Mammary epithelial cell (primary cell): ENCODE measurements around the gene GSDMA.

Source experiments
- EZH2 ChIP-seq: IDR thresholded peaks from 2 replicates; pipeline ENCODE4 v1.6.1; 2012; ENCODE audit warnings: low read length, inconsistent platforms, borderline replicate concordance
- TF ChIP-seq, protein P1 (sequence below), 2 donors: IDR thresholded peaks in 1 of 2; conservative IDR thresholded peaks in 1 of 2; 2 replicates each; pipeline ENCODE4 v1.5.1; 2011 to 2012; ENCODE audit warnings: inconsistent platforms in 2 of 2, low read length in 2 of 2, mild to moderate bottlenecking in 2 of 2, control low read depth in 1 of 2, low read depth in 1 of 2; ENCODE audit not compliant: insufficient read depth in 1 of 2; ENCODE audit errors: extremely low read depth in 1 of 2

DNA sequence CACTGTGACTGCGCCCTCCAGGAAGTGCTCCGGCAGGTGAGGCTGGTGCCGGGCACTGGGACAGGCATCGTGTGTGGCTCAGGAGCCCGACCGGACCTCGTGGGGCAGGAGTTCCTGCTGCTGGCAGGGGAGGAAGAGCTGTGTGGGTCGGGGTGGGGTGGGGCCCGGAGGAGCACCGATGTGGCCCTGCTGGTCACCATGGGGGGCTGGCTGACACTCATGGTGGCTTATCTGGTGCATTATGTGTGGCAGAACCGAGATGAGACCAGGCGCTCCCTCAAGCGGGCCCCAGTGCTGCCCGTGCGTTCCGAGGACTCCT lies 18.5 kb upstream of the GSDMA start:
- TF ChIP-seq, protein P1, sequence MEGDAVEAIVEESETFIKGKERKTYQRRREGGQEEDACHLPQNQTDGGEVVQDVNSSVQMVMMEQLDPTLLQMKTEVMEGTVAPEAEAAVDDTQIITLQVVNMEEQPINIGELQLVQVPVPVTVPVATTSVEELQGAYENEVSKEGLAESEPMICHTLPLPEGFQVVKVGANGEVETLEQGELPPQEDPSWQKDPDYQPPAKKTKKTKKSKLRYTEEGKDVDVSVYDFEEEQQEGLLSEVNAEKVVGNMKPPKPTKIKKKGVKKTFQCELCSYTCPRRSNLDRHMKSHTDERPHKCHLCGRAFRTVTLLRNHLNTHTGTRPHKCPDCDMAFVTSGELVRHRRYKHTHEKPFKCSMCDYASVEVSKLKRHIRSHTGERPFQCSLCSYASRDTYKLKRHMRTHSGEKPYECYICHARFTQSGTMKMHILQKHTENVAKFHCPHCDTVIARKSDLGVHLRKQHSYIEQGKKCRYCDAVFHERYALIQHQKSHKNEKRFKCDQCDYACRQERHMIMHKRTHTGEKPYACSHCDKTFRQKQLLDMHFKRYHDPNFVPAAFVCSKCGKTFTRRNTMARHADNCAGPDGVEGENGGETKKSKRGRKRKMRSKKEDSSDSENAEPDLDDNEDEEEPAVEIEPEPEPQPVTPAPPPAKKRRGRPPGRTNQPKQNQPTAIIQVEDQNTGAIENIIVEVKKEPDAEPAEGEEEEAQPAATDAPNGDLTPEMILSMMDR (conservative IDR thresholded peaks at IDR 0.05 in 1 of 2, IDR thresholded peaks at IDR 0.05 in 1 of 2; ENCODE audit: extremely low read depth in 1 of 2, insufficient read depth in 1 of 2, low read depth in 1 of 2, low read length in 2 of 2) = no peak
- no peak for TF ChIP-seq EZH2
